AG04449 (cell line): ENCODE results near the gene LTBP4.
"Not testable (repeated sequence)": the region's sequence is repeated elsewhere in the genome, so short reads cannot be mapped to it uniquely, and the experiment has no call there.

ENCODE experiments used
- CTCF ChIA-PET: fragments of 350-600 bp; formaldehyde crosslinking; extraction: SDS; loops from one replicate; lab custom pipeline; 2021; ENCODE audit warnings: antibody characterized with exemption; lab: Yijun Ruan, JAX
- POLR2A ChIA-PET: fragments of 400-600, 350-600 bp; formaldehyde crosslinking; extraction: SDS; loops from one replicate; lab custom pipeline; 2020; ENCODE audit warnings: antibody characterized with exemption, inconsistent platforms; lab: Yijun Ruan, JAX
- DNase-seq: peaks from one replicate; pipeline ENCODE4 v3.0.0-alpha.2; 2010; ENCODE audit warnings: low read depth, low spot score
- H3K4me3 ChIP-seq: 2 replicates; pipeline ENCODE4 v1.5.1; 2011; ENCODE audit warnings: low read depth, mild to moderate bottlenecking, control low read depth, low read length
- TF ChIP-seq, protein P1 (sequence below): IDR thresholded peaks from one replicate; pipeline ENCODE4 v1.5.1; 2011; ENCODE audit warnings: mild to moderate bottlenecking, moderate library complexity, low read length, control low read depth, inconsistent platforms; ENCODE audit not compliant: insufficient read depth; ENCODE audit errors: missing control alignments

Gene LTBP4

DNA sequence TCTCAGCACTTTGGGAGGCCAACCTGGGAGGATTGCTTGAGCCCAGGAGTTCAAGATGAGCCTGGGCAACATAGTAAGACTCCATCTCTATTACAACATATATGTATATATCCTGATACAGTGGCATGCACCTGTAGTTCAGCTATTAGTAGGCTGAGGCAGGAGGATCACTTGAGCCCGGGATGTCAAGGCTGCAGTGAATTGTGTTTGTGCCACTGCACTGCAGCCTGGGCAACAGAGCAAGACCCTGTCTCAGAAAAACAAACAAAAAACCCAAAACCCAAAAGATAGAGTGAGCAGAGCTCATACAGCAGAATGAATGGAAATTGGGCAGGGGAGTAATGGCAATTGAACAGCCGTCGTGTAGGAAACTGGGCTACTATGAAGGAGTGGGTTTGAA is 41.8 kb upstream of the LTBP4 start:
- H3K4me3 ChIP-seq = no peak overlapping the region
- ChIA-PET CTCF (interaction anchor here (0.6 to 3.1 kb wide), 3 partner anchors 11 to 599 kb away, joined by 3 to 15 read pairs (median 6); no protein-coding TSS in a partner anchor), POLR2A (no interaction called here)
- DNase-seq = no peak
- TF ChIP-seq, protein P1, sequence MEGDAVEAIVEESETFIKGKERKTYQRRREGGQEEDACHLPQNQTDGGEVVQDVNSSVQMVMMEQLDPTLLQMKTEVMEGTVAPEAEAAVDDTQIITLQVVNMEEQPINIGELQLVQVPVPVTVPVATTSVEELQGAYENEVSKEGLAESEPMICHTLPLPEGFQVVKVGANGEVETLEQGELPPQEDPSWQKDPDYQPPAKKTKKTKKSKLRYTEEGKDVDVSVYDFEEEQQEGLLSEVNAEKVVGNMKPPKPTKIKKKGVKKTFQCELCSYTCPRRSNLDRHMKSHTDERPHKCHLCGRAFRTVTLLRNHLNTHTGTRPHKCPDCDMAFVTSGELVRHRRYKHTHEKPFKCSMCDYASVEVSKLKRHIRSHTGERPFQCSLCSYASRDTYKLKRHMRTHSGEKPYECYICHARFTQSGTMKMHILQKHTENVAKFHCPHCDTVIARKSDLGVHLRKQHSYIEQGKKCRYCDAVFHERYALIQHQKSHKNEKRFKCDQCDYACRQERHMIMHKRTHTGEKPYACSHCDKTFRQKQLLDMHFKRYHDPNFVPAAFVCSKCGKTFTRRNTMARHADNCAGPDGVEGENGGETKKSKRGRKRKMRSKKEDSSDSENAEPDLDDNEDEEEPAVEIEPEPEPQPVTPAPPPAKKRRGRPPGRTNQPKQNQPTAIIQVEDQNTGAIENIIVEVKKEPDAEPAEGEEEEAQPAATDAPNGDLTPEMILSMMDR = no peak

DNA sequence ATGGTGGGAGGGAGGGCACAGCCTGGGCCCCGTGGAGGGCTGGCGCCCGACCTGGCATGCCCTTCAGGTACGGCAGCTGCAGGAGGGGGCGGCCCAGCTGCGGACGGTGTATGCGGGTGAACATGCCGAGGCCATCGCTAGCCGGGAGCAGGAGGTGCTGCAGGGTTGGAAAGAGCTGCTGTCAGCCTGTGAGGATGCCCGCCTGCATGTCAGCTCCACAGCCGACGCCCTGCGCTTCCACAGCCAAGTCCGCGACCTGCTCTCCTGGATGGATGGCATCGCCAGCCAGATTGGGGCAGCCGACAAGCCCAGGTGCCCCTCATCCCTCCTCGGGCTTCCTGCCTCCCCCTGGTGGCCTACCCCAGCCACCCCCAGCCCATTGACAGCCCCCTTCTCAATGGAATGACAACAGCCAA is 41.1 kb upstream of the LTBP4 start:
- CTCF ChIA-PET = interaction anchor here (0.9 to 1.6 kb wide), 2 partner anchors 9 to 19 kb away, joined by 3 to 6 read pairs; no protein-coding TSS in a partner anchor
- no peak overlapping the region for H3K4me3 ChIP-seq
- no peak for DNase-seq
- TF ChIP-seq, protein P1 = no peak
- POLR2A ChIA-PET = no interaction called here

DNA sequence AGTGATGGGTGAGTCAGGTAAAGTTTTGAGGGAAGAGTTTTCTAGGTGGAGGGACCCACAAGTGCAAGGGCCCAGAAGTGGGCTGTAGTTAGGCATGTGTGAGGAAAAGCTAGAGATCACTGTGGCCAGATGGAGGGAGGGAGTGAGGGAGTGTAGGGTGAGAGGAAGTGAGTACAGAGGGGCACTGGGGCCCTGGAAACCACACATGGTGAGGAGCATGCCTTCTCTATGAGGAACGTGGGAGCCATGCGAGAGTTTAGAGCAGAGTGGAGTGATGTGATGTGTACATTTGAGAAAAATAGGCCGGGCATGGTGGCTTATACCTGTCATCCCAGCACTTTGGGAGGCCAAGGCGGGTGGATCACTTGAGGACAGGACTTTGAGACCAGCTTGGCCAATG is 39.2 kb upstream of the LTBP4 start:
- ChIA-PET CTCF (interaction anchor here (1.3 to 2.0 kb wide), 2 partner anchors 13 to 21 kb away, joined by 4 to 7 read pairs; no protein-coding TSS in a partner anchor), POLR2A (no interaction called here)
- TF ChIP-seq, protein P1 = no peak
- no peak for DNase-seq
- H3K4me3 ChIP-seq = no peak overlapping the region

GRCh38 chr19:40564535-40564934 is 36.6 kb upstream of the LTBP4 start:
- CTCF ChIA-PET = interaction anchor here (0.9 kb wide), 1 partner anchor 260 kb away, joined by 3 read pairs; no protein-coding TSS in a partner anchor
- POLR2A ChIA-PET, DNase-seq, H3K4me3 ChIP-seq: not testable (repeated sequence)

GRCh38 chr19:40565355-40565754 is 35.8 kb upstream of the LTBP4 start:
- DNase-seq = no peak
- ChIA-PET CTCF (interaction anchor here (1.6 kb wide), 1 partner anchor 69 kb away, joined by 3 read pairs; no protein-coding TSS in a partner anchor), POLR2A (no interaction called here)
- H3K4me3 ChIP-seq = no peak overlapping the region
- TF ChIP-seq, protein P1 = no peak

DNA sequence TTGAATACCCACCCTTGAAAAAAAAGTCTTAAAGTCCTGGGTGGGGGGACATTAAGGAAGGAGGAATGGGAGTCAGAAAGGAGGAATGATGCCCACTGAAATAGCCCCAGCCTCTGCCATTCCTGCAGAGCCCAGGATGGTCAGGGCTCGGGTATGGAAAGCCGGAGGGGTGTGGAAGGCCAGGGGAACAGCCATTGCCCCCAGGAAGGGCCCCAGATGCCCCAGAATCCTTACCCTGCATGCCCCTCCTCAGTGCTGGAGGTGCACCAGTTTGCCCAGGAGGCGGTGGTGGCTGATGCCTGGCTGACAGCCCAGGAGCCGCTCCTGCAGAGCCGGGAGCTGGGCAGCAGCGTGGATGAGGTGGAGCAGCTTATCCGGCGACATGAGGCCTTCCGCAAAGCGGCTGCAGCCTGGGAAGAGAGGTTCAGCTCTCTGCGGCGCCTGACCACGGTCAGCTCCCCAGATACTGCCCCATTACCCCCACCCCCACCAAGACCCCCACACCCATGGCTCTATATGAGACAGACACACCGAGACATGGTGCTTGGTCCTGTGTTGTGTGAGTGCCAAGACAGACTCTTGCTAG is 35.2 kb upstream of the LTBP4 start:
- no peak for DNase-seq
- CTCF ChIA-PET = interaction anchor here (1.1 to 3.0 kb wide), 3 partner anchors 10 to 69 kb away, joined by 3 to 15 read pairs (median 3); no protein-coding TSS in a partner anchor
- no peak overlapping the region for H3K4me3 ChIP-seq
- POLR2A ChIA-PET = no interaction called here
- TF ChIP-seq, protein P1 = no peak
